SK-N-SH (cell line): ENCODE data around the gene HCRTR2. TPM values are rescaled to one million over a fixed set of nuclear protein-coding genes. Genes with fewer than 3 reads are reported as not detected.

Experiments used
- CTCF ChIA-PET: fragments of 300-600, 350-600 bp; formaldehyde crosslinking; extraction: SDS; loops from one replicate; lab custom pipeline; 2021; lab: Yijun Ruan, JAX
- POLR2A ChIA-PET: fragments of 350-600 bp; sonication (Branson Sonifier 250); formaldehyde crosslinking; extraction: SDS; loops from one replicate; lab custom pipeline; 2020; ENCODE audit warnings: antibody characterized with exemption, inconsistent platforms; lab: Yijun Ruan, JAX
- DNase-seq: peaks from one replicate; pipeline ENCODE4 v3.0.0; 2012
- H2AFZ ChIP-seq: fragments of 200-600 bp; sonication (generic); 2 replicates; pipeline ENCODE4 v1.8.1; 2016; ENCODE audit warnings: antibody characterized with exemption, mild to moderate bottlenecking, low read depth
- H3F3A ChIP-seq: fragments of 200-600 bp; sonication (generic); replicated peaks from 2 replicates; pipeline ENCODE3; 2016; ENCODE audit warnings: antibody characterized with exemption, mild to moderate bottlenecking; ENCODE audit not compliant: insufficient read depth
- H3K27ac ChIP-seq, 2 experiments: fragments of 200-500 bp in 1 of 2; fragments of 200-600 bp in 1 of 2; sonication (Bioruptor generic) in 1 of 2; sonication (generic), shearing (Covaris generic) in 1 of 2; 2 replicates each; pipeline versions ENCODE4 v1.5.1 to v1.6.1; 2014 to 2016; ENCODE audit warnings: low read depth in 2 of 2, inconsistent platforms in 1 of 2, low read length in 1 of 2, mild to moderate bottlenecking in 1 of 2, mixed read lengths in 1 of 2
- H3K27me3 ChIP-seq: fragments of 200-600 bp; sonication (generic), shearing (Covaris generic); 2 replicates; pipeline ENCODE4 v1.6.1; 2016; ENCODE audit warnings: mixed run types; ENCODE audit not compliant: insufficient read depth
- H3K36me3 ChIP-seq, 2 experiments: fragments of 200-500 bp in 1 of 2; fragments of 200-600 bp in 1 of 2; sonication (Bioruptor generic) in 1 of 2; sonication (generic) in 1 of 2; replicated peaks in 1 of 2; 2 replicates each; pipeline versions ENCODE3 to v1.5.1; 2014 to 2016; ENCODE audit warnings: low read length in 1 of 2, mild to moderate bottlenecking in 1 of 2; ENCODE audit not compliant: insufficient read depth in 2 of 2, control insufficient read depth in 1 of 2
- H3K4me1 ChIP-seq, 2 experiments: fragments of 200-500 bp in 1 of 2; fragments of 200-600 bp in 1 of 2; sonication (Bioruptor generic) in 1 of 2; sonication (generic), shearing (Covaris generic) in 1 of 2; 2 replicates each; pipeline versions ENCODE4 v1.5.1 to v1.6.1; 2014 to 2016; ENCODE audit warnings: low read depth in 1 of 2, low read length in 1 of 2, mixed run types in 1 of 2; ENCODE audit not compliant: insufficient read depth in 2 of 2, control insufficient read depth in 1 of 2
- H3K4me2 ChIP-seq: fragments of 200-600 bp; sonication (generic), shearing (Covaris generic); 2 replicates; pipeline ENCODE4 v1.6.1; 2017; ENCODE audit warnings: mixed run types
- H3K4me3 ChIP-seq, 2 experiments: fragments of 200-500 bp in 1 of 2; fragments of 200-600 bp in 1 of 2; sonication (Bioruptor generic) in 1 of 2; sonication (generic), shearing (Covaris generic) in 1 of 2; 2 replicates each; pipeline versions ENCODE4 v1.5.1 to v1.8.1; 2014 to 2016; ENCODE audit warnings: low read depth in 2 of 2, inconsistent platforms in 1 of 2, low read length in 1 of 2, mild to moderate bottlenecking in 1 of 2, mixed read lengths in 1 of 2, moderate library complexity in 1 of 2
- H3K79me2 ChIP-seq: fragments of 200-600 bp; sonication (generic); 2 replicates; pipeline ENCODE4 v1.8.1; 2017; ENCODE audit warnings: mild to moderate bottlenecking; ENCODE audit not compliant: insufficient read depth
- H3K9ac ChIP-seq: fragments of 200-600 bp; sonication (generic); 2 replicates; pipeline ENCODE4 v1.6.1; 2017; ENCODE audit warnings: mixed run types
- H3K9me2 ChIP-seq: fragments of 200-600 bp; sonication (generic); 2 replicates; pipeline ENCODE4 v1.6.1; 2017; ENCODE audit warnings: mixed run types
- H3K9me3 ChIP-seq: fragments of 200-600 bp; sonication (generic); 2 replicates; pipeline ENCODE4 v1.6.1; 2017; ENCODE audit warnings: mixed run types, mild to moderate bottlenecking, moderate library complexity
- H4K20me1 ChIP-seq: fragments of 200-600 bp; sonication (generic); 2 replicates; pipeline ENCODE4 v1.6.1; 2017; ENCODE audit warnings: mild to moderate bottlenecking, mixed run types; ENCODE audit not compliant: insufficient read depth
- CTCF ChIP-seq: fragments of 200-600 bp; sonication (generic); IDR thresholded peaks from 2 replicates; pipeline ENCODE4 v1.6.1; 2017; ENCODE audit warnings: antibody characterized with exemption, mild to moderate bottlenecking, moderate library complexity
- ELF1 ChIP-seq: IDR thresholded peaks from 2 replicates; pipeline ENCODE4 v1.4.0; 2012
- EP300 ChIP-seq, 2 experiments: IDR thresholded peaks; 2 replicates each; pipeline versions ENCODE4 v1.4.0 to v1.6.1; 2012; ENCODE audit warnings: borderline replicate concordance in 1 of 2, low read depth in 1 of 2, low read length in 1 of 2
- FOXJ3 ChIP-seq: sonication (generic); formaldehyde crosslinking; IDR thresholded peaks from 2 replicates; pipeline ENCODE4 v1.5.1; 2020; ENCODE audit warnings: mild to moderate bottlenecking, missing genetic modification reagents
- GABPA ChIP-seq: IDR thresholded peaks from 2 replicates; pipeline ENCODE4 v1.4.0; 2012; ENCODE audit warnings: low read depth, mild to moderate bottlenecking
- GATA2 ChIP-seq: sonication (generic); formaldehyde crosslinking; IDR thresholded peaks from 2 replicates; pipeline ENCODE4 v1.5.0; 2020; ENCODE audit warnings: mild to moderate bottlenecking, missing genetic modification reagents
- MAX ChIP-seq: IDR thresholded peaks from 2 replicates; pipeline ENCODE4 v1.4.0; 2012; ENCODE audit warnings: low read depth
- NRF1 ChIP-seq: IDR thresholded peaks from 2 replicates; pipeline ENCODE4 v1.6.1; 2012; ENCODE audit warnings: low read depth, mild to moderate bottlenecking, low read length
- SMC3 ChIP-seq: IDR thresholded peaks from 2 replicates; pipeline ENCODE4 v1.6.1; 2012; ENCODE audit warnings: low read depth, low read length, improper control_type of control experiment
- TCF12 ChIP-seq: IDR thresholded peaks from 2 replicates; pipeline ENCODE4 v1.4.0; 2012
- TEAD4 ChIP-seq: IDR thresholded peaks from 2 replicates; pipeline ENCODE4 v1.4.0; 2012; ENCODE audit warnings: mild to moderate bottlenecking, borderline replicate concordance; ENCODE audit not compliant: insufficient read depth
- YY1 ChIP-seq: IDR thresholded peaks from 2 replicates; pipeline ENCODE4 v1.4.0; 2012; ENCODE audit warnings: low read depth, mild to moderate bottlenecking
- WGBS: methylation state at CpG from one replicate; pipeline ENCODE4 v1.1.6; 2017; ENCODE audit warnings: low lambda C conversion rate; 5-methylcytosine and 5-hydroxymethylcytosine counted together
- polyA plus RNA-seq, 3 experiments: library from polyadenylated mRNA; depleted of rRNA; stranded (reverse); fragments of >200 nt; gene quantifications; 2 replicates each; pipeline ENCODE4 v1.2.3, GENCODE V29; 2012
- TF ChIP-seq, protein P1 (sequence below): IDR thresholded peaks from 2 replicates; pipeline ENCODE4 v1.6.1; 2012; ENCODE audit warnings: mild to moderate bottlenecking, low read depth, low read length, moderate library complexity
- TF ChIP-seq, protein P2 (sequence below): IDR thresholded peaks from 2 replicates; pipeline ENCODE4 v1.4.0; 2012; ENCODE audit warnings: low read depth, borderline replicate concordance

Gene HCRTR2
- polyA plus RNA-seq, 1 of the 3 experiments (the other 2 are of a cell fraction), result not detected

GRCh38 chr6:55250400-55250799 is 76.1 kb downstream of the HCRTR2 start (continued):
- TF ChIP-seq, protein P1, sequence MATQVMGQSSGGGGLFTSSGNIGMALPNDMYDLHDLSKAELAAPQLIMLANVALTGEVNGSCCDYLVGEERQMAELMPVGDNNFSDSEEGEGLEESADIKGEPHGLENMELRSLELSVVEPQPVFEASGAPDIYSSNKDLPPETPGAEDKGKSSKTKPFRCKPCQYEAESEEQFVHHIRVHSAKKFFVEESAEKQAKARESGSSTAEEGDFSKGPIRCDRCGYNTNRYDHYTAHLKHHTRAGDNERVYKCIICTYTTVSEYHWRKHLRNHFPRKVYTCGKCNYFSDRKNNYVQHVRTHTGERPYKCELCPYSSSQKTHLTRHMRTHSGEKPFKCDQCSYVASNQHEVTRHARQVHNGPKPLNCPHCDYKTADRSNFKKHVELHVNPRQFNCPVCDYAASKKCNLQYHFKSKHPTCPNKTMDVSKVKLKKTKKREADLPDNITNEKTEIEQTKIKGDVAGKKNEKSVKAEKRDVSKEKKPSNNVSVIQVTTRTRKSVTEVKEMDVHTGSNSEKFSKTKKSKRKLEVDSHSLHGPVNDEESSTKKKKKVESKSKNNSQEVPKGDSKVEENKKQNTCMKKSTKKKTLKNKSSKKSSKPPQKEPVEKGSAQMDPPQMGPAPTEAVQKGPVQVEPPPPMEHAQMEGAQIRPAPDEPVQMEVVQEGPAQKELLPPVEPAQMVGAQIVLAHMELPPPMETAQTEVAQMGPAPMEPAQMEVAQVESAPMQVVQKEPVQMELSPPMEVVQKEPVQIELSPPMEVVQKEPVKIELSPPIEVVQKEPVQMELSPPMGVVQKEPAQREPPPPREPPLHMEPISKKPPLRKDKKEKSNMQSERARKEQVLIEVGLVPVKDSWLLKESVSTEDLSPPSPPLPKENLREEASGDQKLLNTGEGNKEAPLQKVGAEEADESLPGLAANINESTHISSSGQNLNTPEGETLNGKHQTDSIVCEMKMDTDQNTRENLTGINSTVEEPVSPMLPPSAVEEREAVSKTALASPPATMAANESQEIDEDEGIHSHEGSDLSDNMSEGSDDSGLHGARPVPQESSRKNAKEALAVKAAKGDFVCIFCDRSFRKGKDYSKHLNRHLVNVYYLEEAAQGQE, result no peak
- no peak for TF ChIP-seq EP300 (IDR thresholded peaks at IDR 0.05; ENCODE audit: borderline replicate concordance in 1 of 2, low read depth in 1 of 2, low read length in 1 of 2)

DNA sequence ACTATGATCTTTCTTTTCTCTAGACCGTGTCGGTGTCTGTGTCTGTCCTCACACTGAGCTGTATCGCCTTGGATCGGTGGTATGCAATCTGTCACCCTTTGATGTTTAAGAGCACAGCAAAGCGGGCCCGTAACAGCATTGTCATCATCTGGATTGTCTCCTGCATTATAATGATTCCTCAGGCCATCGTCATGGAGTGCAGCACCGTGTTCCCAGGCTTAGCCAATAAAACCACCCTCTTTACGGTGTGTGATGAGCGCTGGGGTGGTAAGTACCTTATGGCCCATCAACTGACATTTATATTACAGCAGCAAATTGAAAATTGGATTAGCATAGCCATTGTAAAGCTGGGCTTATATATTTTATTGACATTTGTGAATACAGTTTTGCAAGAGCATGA is 80.8 kb downstream of the HCRTR2 start:
- no peaks in the 10 kb centered on the region for H3K36me3 ChIP-seq
- H3K9me3 ChIP-seq, result no peaks in the 10 kb centered on the region
- no peaks in the 10 kb centered on the region for H3K4me1 ChIP-seq
- ChIA-PET CTCF (interaction anchor here (0.6 kb wide), 1 partner anchor 22 kb away, joined by 4 read pairs; no protein-coding TSS in a partner anchor), POLR2A (no interaction called here)
- H3K9me2 ChIP-seq, result no peaks in the 10 kb centered on the region
- no peak overlapping the region for H3K4me2 ChIP-seq
- no peak overlapping the region for H3K9ac ChIP-seq
- TF ChIP-seq GABPA (no peak), TCF12 (no peak), YY1 (no peak), MAX (no peak), TEAD4 (no peak), NRF1 (no peak), SMC3 (no peak), GATA2 (CRISPR knock-in tag) (no peak), ELF1 (no peak), FOXJ3 (CRISPR knock-in tag) (no peak), CTCF (no peak)
- TF ChIP-seq, protein P2, sequence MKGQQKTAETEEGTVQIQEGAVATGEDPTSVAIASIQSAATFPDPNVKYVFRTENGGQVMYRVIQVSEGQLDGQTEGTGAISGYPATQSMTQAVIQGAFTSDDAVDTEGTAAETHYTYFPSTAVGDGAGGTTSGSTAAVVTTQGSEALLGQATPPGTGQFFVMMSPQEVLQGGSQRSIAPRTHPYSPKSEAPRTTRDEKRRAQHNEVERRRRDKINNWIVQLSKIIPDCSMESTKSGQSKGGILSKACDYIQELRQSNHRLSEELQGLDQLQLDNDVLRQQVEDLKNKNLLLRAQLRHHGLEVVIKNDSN, result no peak
- no peak overlapping the region for H2AFZ ChIP-seq
- WGBS, result 25% methylated on average over 10 of the region's 10 CpGs
- H3K4me3 ChIP-seq, result no peak overlapping the region
- DNase-seq, result no peak
- no peak overlapping the region for H3K27ac ChIP-seq
- no peaks in the 10 kb centered on the region for H4K20me1 ChIP-seq
- no peaks in the 10 kb centered on the region for H3K27me3 ChIP-seq
- H3K79me2 ChIP-seq, result no peaks in the 10 kb centered on the region
- no peaks in the 10 kb centered on the region for H3F3A ChIP-seq
